ENCODE results near the gene KLHL26.
A peak's percentile ranks its signal among the peaks of the same experiment; 100 is the strongest.
"Not testable (repeated sequence)": the region's sequence is repeated elsewhere in the genome, so short reads cannot be mapped to it uniquely, and the experiment has no call there.

The KLHL26 gene, protein sequence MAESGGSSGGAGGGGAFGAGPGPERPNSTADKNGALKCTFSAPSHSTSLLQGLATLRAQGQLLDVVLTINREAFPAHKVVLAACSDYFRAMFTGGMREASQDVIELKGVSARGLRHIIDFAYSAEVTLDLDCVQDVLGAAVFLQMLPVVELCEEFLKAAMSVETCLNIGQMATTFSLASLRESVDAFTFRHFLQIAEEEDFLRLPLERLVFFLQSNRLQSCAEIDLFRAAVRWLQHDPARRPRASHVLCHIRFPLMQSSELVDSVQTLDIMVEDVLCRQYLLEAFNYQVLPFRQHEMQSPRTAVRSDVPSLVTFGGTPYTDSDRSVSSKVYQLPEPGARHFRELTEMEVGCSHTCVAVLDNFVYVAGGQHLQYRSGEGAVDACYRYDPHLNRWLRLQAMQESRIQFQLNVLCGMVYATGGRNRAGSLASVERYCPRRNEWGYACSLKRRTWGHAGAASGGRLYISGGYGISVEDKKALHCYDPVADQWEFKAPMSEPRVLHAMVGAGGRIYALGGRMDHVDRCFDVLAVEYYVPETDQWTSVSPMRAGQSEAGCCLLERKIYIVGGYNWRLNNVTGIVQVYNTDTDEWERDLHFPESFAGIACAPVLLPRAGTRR

GRCh38 chr19:18636969-18637629 lies at the start of gene KLHL26:
Gene KLHL26, plus strand, starts transcription at chr19:18637028. Its CDS starts 27 bp downstream, at chr19:18637055.
- no peak for DNase-seq

DNA sequence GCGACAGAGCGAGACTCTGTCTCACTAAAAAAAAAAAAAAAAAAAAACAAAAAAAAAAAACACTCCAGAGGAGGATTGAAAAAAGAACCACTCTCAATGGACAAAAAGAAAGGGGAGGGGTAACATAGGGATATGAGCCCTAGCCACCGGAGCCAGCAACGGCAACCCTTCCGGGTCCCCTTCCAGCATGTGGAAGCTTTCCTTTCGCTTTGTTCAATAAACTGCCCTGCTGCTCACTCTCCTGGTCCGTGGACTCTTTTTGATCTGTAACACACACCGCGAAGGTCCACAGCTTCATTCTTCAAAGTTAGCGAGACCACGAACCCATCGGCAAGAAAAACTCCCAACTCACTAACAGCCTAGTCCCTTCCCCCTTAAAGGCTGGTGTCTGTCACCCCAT lies 49.3 kb upstream of the KLHL26 start:
- no peak for DNase-seq

DNA sequence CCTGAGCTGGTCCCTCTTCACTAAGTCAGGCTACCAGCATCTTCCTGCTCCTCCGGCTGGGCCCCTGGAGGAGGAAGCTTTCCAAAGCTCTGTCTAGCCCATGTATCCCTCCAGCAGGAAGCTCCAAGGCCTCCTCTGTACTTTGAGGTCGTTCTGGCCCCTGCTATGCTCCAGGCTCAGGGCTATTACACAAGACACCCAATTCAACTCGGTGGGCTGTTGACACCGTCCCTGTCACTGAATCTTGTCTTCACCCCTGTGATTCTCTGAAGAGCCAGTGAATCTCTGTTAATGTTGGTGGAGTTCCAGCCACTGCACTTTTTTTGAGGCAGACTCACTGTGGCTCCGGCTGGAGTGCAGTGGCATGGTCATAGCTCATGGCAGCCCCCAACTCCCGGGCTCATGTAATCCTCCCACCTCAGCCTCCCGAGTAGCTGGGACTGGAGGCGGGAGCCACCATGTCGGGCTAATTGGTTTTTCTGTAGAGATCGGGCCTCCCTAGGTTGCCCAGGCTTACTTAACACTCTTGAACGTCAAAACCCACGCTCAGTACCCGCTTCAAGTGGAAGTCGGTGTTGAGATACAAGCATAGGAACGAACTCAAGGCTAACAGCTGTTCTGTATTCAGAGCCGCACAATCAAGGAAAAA lies 48.7 kb upstream of the KLHL26 start:
- no peak for DNase-seq

GRCh38 chr19:18588611-18589379 lies 48.0 kb upstream of the KLHL26 start, which contains the start of gene REX1BD:
Gene REX1BD, plus strand, starts transcription at chr19:18588798. Its CDS starts 4 bp downstream, at chr19:18588802.
- DNase-seq = peak; percentile 53

- peak; percentile 78 for DNase-seq
Observed at GRCh38 chr19:18589380-18590272, 47.2 kb upstream of the KLHL26 start.

GRCh38 chr19:18590273-18591272 lies 46.3 kb upstream of the KLHL26 start:
- peak; percentile 88 for DNase-seq

DNA sequence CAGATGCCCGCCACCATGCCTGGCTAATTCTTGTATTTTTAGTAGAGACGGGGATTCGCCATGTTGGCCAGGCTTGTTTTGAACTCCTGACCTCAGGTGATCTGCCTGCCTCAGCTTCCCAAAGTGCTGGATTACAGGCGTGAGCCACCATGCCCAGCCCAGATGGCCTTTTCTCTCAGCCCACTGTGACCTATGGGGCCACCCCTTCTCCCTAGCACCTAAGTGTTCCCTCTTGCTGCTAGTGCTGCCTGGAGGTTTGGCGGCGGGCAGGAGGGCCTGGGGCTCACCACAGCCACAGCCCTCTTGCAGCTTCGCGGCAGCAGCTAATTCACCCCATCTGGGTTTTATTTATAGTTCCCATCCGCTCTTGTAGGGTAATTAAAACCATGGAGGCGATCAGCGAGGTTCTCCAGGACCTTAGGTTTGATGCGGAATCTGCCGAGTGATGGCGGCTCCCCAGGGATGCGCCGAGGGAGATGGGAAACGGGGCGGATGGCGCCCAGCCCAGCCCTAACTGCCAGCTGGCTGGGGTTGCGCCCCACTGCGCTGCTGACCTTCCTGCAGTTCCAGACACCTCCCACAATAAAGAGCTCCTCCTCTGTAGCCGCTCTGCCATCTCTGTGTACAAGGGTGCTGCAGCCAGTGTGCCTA lies 45.0 kb upstream of the KLHL26 start:
- no peak for DNase-seq

DNA sequence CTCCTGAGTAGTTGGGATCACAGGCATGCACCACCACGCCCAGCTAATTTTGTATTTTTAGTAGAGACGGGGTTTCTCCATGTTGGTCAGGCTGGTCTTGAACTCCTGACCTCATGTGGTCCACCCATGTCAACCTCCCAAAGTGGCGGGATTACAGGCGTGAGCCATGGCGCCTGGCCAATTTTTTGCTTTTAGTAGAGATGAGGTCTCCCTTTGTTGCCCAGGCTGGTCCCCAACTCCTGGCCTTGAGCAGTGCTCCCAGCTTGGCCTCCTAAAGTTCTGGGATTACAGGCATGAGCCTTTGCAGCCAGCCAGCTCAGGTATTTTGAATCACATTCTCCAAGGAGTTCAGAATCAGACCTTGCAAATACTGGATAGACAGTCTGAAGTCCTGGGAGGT lies 44.1 kb upstream of the KLHL26 start:
- DNase-seq = not testable (repeated sequence)

- no peak for DNase-seq
Observed at GRCh38 chr19:18593367-18594095, 43.3 kb upstream of the KLHL26 start.

DNA sequence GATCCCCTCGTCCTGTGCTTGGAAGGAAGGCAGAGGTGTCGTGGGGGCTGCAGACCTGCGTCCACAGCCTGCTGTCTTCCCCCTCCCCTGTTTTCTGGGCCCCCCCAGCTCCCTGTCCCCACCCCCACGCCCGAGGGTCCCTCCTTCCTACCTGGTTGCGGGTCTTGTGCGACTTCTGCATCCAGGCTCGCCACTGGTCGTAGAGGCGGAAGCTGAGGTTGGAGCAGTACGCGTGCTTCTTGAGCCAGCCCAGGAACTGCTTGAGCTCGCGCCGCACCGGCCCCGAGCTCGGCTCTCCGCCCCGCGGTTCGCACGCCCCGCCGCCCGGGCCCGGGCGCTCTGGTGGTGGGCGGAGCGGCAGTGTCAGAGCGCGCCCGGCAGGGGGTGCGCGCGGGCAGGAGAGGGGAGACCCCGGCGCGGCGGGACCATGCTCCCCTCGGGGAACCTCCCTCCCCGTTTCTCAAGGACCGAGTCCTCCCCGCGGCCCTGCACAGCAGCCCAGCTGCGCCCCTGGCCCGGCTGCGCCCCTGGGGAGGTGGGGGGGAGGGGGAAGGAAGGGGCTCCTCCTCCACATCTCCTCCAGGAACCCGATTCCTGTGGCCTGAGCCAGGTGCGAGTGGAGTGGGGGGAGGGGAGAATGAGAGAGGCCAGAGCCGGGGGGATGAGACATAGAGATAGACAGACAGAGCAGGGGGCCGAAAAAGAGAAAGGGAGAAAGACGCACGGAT lies 42.6 kb upstream of the KLHL26 start:
- peak; percentile 38 for DNase-seq

DNA sequence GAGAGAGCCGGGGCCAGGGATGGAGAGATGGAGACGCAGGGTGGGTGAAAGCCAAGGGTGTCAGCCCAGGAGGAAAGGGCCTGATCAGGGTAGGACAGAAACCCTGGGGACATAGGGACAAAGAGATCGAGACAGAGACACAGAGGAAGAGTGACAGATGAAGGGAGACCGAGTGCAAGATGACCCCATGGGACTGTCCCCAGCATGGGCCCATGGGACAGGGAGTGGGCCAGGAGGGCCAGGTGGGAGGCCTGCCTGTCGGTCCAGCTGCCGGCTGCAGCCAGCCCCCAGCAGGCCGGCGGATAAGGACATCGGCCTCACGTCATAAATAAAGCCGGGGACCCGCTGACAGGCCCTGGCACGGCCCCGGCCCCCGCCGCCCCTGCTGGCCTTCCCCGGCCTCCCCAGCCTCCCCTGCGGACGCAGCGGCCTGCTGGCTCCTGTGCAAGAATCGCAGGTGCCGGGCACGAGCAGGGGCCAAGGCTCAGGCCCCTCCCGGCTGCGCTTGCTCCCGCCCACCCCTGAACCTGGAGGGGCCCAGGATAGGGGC lies 41.9 kb upstream of the KLHL26 start:
- DNase-seq = no peak

DNA sequence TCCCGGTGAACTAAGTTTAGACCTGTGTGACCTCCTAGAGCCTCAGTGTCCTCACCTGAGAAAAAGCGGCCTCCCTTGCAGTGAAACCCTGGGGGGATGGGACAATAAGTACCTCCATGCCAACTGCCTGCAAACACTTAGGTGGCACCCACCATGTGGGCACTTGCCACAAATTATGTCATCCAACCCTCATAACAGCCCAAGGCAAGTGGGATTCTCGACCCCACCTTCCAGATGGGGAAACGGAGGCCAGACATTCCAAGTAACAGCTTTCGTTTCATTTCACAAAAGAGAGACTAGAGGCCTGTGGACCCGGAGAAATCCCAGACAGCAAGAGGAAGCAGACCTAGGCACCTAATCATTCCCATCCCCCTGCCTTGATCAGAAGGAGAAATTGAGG lies 41.4 kb upstream of the KLHL26 start:
- DNase-seq = no peak

GRCh38 chr19:18596752-18597157 lies 40.1 kb upstream of the KLHL26 start:
- DNase-seq = peak; percentile 9

DNA sequence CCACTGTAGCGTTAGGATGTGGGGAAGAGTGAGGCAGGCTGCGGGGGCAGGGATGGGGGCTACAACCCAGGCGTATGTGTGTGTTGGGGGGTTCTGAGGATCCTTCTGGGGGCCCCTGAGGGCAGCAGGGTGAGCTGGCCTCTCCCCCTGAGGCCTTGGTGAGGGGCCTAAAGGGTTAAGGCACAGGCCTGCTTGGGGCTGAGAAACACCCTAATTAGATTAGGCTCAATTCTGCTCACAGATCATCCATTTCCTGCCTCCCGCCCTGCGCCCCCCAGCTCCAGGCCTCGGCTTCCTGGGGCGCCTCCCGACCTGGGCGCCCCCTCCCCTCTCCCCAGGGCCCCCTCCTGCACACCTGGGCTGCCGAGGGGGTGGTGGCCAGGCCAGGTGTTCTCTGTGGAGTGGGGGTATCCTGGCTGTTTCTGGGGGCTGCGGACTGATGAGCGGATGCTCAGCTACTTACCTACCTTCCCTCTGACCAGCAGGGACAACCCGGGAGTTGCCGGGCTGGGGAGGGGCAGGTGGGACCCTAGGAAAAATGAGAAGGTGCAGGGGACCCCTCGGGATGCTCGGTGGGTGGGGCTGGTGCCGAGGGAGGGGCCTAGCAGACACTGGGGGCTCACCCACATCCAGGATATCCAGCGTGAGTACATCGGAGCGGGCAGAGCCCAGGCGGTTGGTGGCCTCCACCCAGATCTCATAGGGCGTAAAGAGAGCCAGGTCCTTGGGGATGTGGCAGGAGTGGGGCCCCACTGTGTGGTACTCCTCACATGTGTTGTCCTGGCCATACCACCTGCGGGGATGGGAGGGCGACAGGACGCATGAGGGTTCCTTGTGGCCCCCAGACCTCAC lies 38.8 kb upstream of the KLHL26 start:
- DNase-seq = no peak

- no peak for DNase-seq
Observed at GRCh38 chr19:18599485-18599884, 37.3 kb upstream of the KLHL26 start.

DNA sequence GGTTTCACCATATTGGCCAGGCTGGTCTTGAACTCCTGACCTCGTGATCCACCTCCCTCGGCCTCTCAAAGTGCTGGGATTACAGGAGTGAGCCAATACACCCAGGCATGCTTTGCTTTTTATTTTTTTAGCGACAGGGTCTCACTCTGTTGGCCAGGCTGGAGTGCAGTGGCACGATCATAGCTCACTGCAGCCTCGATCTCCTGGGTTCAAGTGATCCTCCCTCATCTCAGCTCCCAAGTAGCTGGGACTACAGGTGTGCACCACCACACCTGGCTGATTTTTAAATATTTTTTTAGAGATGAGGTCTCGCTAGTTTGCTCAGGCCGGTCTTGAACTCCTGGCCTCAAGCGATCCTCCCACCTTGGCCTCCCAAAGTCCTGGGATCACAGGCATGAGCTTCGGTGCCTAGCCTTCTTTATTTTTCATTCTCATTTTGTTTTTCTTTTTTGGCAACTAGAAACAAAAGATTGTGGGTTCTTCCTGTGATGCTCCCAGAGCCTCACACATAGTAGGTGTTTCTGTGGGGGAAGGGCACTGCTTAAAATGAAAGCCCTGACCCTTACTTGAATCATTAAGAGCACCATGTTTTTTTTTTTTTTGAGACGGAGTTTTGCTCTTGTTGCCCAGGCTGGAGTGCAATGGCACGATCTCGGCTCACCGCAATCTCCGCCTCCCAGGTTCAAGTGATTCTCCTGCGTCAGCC lies 36.0 kb upstream of the KLHL26 start:
- DNase-seq = not testable (repeated sequence)

Measured in NCI-H748 treated with DMSO at 0.1 percent for 48 hours (cell line).